Adrenal gland (tissue), 12 donors: ENCODE data around the gene LHX4. TPM values are rescaled to one million over a fixed set of nuclear protein-coding genes. Genes with fewer than 3 reads are reported as not detected.

ENCODE experiments used
- DNase-seq, 7 donors: peaks; one replicate each; pipeline ENCODE4 v3.0.0-alpha.2; 2019 to 2020
- H3K27ac ChIP-seq, 5 donors: fragments of 200-600 bp; sonication (generic) in 4 of 5; 1 replicate in 3 of 5; 2 replicates in 2 of 5; pipeline versions ENCODE4 v1.5.1 to v1.8.0; 2016 to 2020; ENCODE audit warnings: mild to moderate bottlenecking in 1 of 5
- H3K27me3 ChIP-seq: fragments of 200-600 bp; 2 replicates; pipeline ENCODE4 v1.8.0; 2021
- H3K36me3 ChIP-seq, 2 donors: fragments of 200-600 bp; replicated peaks in 1 of 2; 1 replicate in 1 of 2; 2 replicates in 1 of 2; pipeline versions ENCODE4 v1.5.1 to v1.8.0; 2018 to 2022
- H3K4me1 ChIP-seq, 2 donors: fragments of 200-600 bp; replicated peaks in 1 of 2; 1 replicate in 1 of 2; 2 replicates in 1 of 2; pipeline versions ENCODE4 v1.5.1 to v1.8.0; 2018 to 2021
- H3K4me3 ChIP-seq, 4 donors: fragments of 200-600 bp; sonication (generic) in 3 of 4; one replicate each; pipeline ENCODE4 v1.5.1; 2016 to 2018
- H3K9me3 ChIP-seq, 3 donors: fragments of 200-600 bp; sonication (generic) in 1 of 3; replicated peaks in 1 of 3; 1 replicate in 2 of 3; 2 replicates in 1 of 3; pipeline versions ENCODE4 v1.5.1 to v1.8.0; 2016 to 2021
- POLR2A ChIP-seq, 2 donors: fragments of 450-650 bp; IDR thresholded peaks; one replicate each; pipeline ENCODE4 v1.6.1; 2017; ENCODE audit warnings: antibody characterized with exemption in 2 of 2, mild to moderate bottlenecking in 2 of 2, moderate library complexity in 1 of 2
- WGBS, 4 donors: extraction: QIAGEN DNeasy Blood & Tissue Kit in 2 of 4; methylation state at CpG; one replicate each; pipeline versions ENCODE4 v1.1.5 to v1.1.7; 2013 to 2017; 5-methylcytosine and 5-hydroxymethylcytosine counted together
- intact Hi-C, 2 donors: fragments of 100-400 bp; cut with DNase I; formaldehyde crosslinking; loops; one replicate each; pipeline versions ENCODE4 v1.14.1 to v1.15.0; 2022 to 2023
- polyA plus RNA-seq, 3 donors: library from polyadenylated mRNA; stranded (reverse); fragments of 200-250 nt in 2 of 3; fragments of 350-450 nt in 1 of 3; fragmentation: Illumina TruSeq in 1 of 3; extraction: RNeasy Lipid Tissue Mini Kit (QIAGEN cat#74804) in 1 of 3; gene quantifications; one replicate each; pipeline ENCODE4 v1.2.3, GENCODE V29; 2013 to 2014
- total RNA-seq, 9 donors: library from RNA; depleted of rRNA in 4 of 9; stranded (reverse); fragments of >200 nt in 4 of 9; fragments of 120-200 nt in 1 of 9; fragmentation: NEBNext Ultra II Directional in 1 of 9; extraction: Animal tissue kit (Norgen Biotek cat#: 25700) in 1 of 9; gene quantifications; one replicate each; pipeline versions ENCODE4 v1.1.0 to v1.2.4, GENCODE V29; 2013 to 2023
- TF ChIP-seq, protein P1 (sequence below), 6 experiments: fragments of 450-650 bp in 4 of 6; fragments of 200-600 bp in 2 of 6; sonication (generic) in 1 of 6; IDR thresholded peaks; 1 replicate in 5 of 6; 2 replicates in 1 of 6; pipeline versions ENCODE4 v1.5.1 to v1.8.0; 2016 to 2021; ENCODE audit warnings: antibody characterized with exemption in 6 of 6, mild to moderate bottlenecking in 2 of 6, moderate library complexity in 1 of 6
- donor health status: healthy with polysubstance abuse.
- donor health status: Bipolar disorder and iron deficiency.
- donor health status: DM: yes; HTN: yes; CAD: no.
- donor health status: DM: no; HTN: no; CAD: no.
- donor health status: DM: no; HTN: no; CAD: no.
- donor health status: DM: yes; HTN: yes; CAD: no.

Gene LHX4
- total and polyA plus RNA-seq, 12 donors: not detected

DNA sequence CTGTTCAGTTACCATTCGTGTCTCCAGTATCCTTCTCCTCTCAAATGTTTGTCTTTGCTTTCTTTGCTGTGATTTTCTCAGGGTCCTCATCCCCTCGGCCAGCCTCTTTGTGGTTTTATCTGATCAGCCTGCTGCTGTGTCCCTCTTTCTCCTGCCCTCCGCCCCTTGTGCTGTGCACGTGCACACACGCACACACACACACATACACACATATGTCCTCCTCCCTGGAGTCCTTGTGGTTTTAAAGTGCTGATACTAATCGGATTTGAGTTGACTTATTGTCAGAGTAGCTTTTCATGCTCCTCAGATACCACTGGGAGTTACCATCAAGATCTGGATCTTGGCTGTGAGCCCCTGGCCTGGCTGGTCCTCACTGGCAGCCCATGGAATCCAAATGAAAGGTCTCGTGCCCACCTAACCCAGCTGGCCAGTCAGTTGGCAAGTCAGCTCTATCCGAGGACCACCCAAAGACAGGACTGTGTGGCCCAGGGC lies 41.3 kb upstream of the LHX4 start:
- Histone ChIP-seq H3K9me3 (no peaks in the 10 kb centered on the region), H3K27ac (no peak overlapping the region), H3K4me1 (no peaks in the 10 kb centered on the region), H3K4me3 (no peak overlapping the region), H3K36me3 (peaks cover 0 to 50% of the 10 kb centered on the region in 2 donors), H3K27me3 (no peaks in the 10 kb centered on the region)
- intact Hi-C loops: loop anchor here in 1 of 2 donors (5.0 kb wide), 1 partner anchor 284 kb away; no protein-coding TSS in a partner anchor
- WGBS, 4 donors: 80 to 86% (median 84%) methylated on average over 7 to 8 of the region's 8 CpGs
- DNase-seq: no peak
- TF ChIP-seq POLR2A (IDR thresholded peaks at IDR 0.05): no peak
- TF ChIP-seq, protein P1, sequence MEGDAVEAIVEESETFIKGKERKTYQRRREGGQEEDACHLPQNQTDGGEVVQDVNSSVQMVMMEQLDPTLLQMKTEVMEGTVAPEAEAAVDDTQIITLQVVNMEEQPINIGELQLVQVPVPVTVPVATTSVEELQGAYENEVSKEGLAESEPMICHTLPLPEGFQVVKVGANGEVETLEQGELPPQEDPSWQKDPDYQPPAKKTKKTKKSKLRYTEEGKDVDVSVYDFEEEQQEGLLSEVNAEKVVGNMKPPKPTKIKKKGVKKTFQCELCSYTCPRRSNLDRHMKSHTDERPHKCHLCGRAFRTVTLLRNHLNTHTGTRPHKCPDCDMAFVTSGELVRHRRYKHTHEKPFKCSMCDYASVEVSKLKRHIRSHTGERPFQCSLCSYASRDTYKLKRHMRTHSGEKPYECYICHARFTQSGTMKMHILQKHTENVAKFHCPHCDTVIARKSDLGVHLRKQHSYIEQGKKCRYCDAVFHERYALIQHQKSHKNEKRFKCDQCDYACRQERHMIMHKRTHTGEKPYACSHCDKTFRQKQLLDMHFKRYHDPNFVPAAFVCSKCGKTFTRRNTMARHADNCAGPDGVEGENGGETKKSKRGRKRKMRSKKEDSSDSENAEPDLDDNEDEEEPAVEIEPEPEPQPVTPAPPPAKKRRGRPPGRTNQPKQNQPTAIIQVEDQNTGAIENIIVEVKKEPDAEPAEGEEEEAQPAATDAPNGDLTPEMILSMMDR (IDR thresholded peaks at IDR 0.05): no peak

DNA sequence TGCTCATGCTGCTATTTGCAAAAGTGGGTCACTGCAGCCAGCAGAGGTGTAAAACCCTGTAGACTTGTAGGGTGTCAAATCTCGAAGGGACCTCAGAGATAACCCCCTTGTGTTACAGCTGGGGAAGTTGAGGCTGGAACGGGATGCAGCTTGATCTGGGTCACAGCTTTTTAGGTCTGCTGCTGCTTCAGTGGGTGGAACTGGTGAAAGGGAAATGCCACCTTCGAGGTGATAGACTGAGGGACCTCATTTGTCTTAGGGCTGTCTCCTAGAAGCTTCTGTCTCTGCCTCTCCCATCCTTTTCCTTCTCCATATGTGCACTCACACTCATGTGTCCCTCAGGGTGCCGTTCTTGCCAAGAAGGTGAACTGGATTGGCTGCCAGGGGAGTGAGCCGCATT lies 40.0 kb upstream of the LHX4 start:
- DNase-seq: no peak
- WGBS, 4 donors: 88 to 94% (median 90%) methylated on average over 5 of the region's 5 CpGs
- Histone ChIP-seq H3K27me3 (no peaks in the 10 kb centered on the region), H3K4me3 (no peak overlapping the region), H3K9me3 (no peaks in the 10 kb centered on the region), H3K27ac (no peak overlapping the region), H3K4me1 (no peaks in the 10 kb centered on the region), H3K36me3 (peaks cover 0 to 56% of the 10 kb centered on the region in 2 donors)
- intact Hi-C loops: loop anchor here (10.0 kb wide), 2 partner anchors 225 to 285 kb away; no protein-coding TSS in a partner anchor
- TF ChIP-seq, protein P1 (IDR thresholded peaks at IDR 0.05): no peak
- TF ChIP-seq POLR2A (IDR thresholded peaks at IDR 0.05): no peak

DNA sequence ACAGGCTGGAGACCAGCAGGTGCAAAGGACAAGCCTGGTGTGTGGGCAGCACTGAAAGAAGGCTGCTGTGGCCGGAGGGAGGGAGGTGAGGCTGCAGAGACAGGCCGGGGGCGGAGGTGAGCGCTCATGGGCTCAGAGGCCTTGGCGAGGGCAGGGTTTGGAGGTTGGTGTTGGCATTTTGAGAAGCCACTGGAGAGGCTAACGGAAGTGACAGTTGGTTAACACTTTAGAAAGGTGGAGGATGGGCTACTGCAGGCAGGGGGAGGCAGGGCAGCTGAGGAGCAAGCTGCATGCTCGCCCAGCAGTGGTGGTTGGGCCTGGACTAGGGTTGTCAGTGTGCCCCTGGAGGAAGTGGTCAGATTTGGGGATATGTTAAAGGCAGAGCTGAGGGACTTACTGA lies 37.9 kb upstream of the LHX4 start:
- no peak overlapping the region for H3K27ac ChIP-seq
- H3K9me3 ChIP-seq: no peaks in the 10 kb centered on the region
- WGBS, 4 donors: 84 to 87% (median 86%) methylated on average over 7 of the region's 7 CpGs
- intact Hi-C loops: loop anchor here (10.0 kb wide), 2 partner anchors 223 to 283 kb away; no protein-coding TSS in a partner anchor
- DNase-seq: no peak
- H3K4me3 ChIP-seq: no peak overlapping the region
- no peak for TF ChIP-seq POLR2A (IDR thresholded peaks at IDR 0.05)
- TF ChIP-seq, protein P1 (IDR thresholded peaks at IDR 0.05): no peak
- peaks cover 0 to 54% of the 10 kb centered on the region in 2 donors for H3K36me3 ChIP-seq
- no peaks in the 10 kb centered on the region for H3K27me3 ChIP-seq
- H3K4me1 ChIP-seq: no peaks in the 10 kb centered on the region

DNA sequence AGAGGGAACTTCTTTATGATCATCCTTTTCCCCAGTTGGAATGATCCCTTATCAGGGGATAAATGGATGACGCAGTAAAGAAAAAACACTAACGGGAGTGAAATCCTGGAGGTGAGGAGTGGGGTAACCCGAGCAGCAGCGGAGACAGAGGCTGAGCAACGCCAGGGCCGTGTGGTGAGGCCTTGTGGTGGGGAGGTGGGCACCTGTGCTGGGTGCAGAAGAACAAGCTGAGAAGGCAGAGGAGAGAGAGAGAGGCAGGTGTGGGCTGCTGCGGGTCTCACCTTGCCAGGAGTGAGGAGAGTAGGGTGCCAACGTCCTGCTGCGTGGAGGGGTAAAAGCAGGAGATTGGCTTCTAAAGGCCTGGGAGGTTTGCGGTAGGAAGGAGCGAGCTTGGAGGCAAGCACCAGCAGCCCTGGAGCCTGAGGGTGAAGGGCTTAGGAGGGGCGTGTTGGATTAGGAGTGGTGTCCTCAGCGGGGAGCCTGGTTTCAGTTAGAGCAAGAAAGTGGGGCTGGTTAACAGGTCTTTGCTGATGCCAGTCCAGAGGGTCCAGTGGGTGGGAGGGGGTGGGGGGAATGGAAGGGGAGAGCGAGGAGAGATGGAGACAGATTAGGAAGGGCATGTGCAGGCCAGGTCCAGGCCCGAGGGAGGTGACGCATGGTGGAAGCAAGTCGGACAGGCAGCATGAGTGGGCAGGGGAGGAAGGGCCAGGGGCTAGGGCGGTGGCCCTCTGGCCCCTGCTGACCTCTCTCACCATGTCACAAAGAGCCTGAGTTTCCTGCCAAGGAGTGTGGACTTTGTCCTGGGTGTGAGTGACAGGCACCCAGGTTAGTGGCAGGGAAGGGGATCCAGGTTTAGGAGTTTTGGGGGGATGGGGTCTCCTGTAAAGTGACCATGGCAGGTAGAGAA lies 36.7 kb upstream of the LHX4 start:
- Histone ChIP-seq H3K9me3 (no peaks in the 10 kb centered on the region), H3K27me3 (no peaks in the 10 kb centered on the region), H3K4me3 (no peak overlapping the region), H3K36me3 (peaks cover 0 to 47% of the 10 kb centered on the region in 2 donors), H3K27ac (no peak overlapping the region), H3K4me1 (peaks cover 0 to under 1% of the 10 kb centered on the region in 2 donors)
- no peak for TF ChIP-seq POLR2A (IDR thresholded peaks at IDR 0.05)
- TF ChIP-seq, protein P1 (IDR thresholded peaks at IDR 0.05): no peak
- no peak for DNase-seq
- 90 to 93% (median 91%) methylated on average over 18 of the region's 18 CpGs for WGBS, 4 donors
- intact Hi-C loops: loop anchor here (10.0 kb wide), 2 partner anchors 221 to 281 kb away; no protein-coding TSS in a partner anchor
